ENCODE data around the gene TTPAL.

GRCh38 chr20:44429419-44430269 lies 46.0 kb upstream of the TTPAL start:
- TF ChIP-seq, protein P1, sequence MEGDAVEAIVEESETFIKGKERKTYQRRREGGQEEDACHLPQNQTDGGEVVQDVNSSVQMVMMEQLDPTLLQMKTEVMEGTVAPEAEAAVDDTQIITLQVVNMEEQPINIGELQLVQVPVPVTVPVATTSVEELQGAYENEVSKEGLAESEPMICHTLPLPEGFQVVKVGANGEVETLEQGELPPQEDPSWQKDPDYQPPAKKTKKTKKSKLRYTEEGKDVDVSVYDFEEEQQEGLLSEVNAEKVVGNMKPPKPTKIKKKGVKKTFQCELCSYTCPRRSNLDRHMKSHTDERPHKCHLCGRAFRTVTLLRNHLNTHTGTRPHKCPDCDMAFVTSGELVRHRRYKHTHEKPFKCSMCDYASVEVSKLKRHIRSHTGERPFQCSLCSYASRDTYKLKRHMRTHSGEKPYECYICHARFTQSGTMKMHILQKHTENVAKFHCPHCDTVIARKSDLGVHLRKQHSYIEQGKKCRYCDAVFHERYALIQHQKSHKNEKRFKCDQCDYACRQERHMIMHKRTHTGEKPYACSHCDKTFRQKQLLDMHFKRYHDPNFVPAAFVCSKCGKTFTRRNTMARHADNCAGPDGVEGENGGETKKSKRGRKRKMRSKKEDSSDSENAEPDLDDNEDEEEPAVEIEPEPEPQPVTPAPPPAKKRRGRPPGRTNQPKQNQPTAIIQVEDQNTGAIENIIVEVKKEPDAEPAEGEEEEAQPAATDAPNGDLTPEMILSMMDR (IDR thresholded peaks at IDR 0.05), result no peak
- TF ChIP-seq POLR2A (IDR thresholded peaks at IDR 0.05) (no peak), POLR2AphosphoS5 (IDR thresholded peaks at IDR 0.05; ENCODE audit: insufficient read depth in 1 of 2, low read depth in 1 of 2) (no peak)
